ENCODE measurements around the gene CWF19L2.

DNA sequence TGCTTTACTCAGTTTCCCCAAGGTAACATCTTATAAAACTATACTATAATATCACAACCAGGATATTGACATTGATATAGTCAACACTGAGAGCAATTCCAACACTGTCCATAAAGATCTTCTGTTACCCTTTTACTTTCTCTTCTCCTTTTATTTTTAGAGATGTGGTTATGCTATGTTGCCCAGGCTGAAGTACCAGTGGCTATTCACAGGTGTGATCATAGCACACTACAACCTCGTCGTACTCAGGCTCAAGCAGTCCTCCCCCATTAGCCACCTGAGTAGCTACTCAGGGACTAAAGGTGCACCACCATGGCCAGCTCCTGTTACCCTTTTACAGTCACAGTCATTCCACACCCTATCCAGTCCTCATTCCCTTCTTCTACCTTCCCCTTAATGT lies 119.7 kb downstream of the CWF19L2 start:
- TF ChIP-seq, protein P1, sequence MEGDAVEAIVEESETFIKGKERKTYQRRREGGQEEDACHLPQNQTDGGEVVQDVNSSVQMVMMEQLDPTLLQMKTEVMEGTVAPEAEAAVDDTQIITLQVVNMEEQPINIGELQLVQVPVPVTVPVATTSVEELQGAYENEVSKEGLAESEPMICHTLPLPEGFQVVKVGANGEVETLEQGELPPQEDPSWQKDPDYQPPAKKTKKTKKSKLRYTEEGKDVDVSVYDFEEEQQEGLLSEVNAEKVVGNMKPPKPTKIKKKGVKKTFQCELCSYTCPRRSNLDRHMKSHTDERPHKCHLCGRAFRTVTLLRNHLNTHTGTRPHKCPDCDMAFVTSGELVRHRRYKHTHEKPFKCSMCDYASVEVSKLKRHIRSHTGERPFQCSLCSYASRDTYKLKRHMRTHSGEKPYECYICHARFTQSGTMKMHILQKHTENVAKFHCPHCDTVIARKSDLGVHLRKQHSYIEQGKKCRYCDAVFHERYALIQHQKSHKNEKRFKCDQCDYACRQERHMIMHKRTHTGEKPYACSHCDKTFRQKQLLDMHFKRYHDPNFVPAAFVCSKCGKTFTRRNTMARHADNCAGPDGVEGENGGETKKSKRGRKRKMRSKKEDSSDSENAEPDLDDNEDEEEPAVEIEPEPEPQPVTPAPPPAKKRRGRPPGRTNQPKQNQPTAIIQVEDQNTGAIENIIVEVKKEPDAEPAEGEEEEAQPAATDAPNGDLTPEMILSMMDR (IDR thresholded peaks at IDR 0.05; ENCODE audit: low read depth, low read length, poor library complexity, severe bottlenecking) = no peak
- no peak for TF ChIP-seq EZH2phosphoT487 (IDR thresholded peaks at IDR 0.05; ENCODE audit: borderline replicate concordance, low read length)

Data from DOHH2 (cell line).